K562 (cell line): ENCODE results near the gene RIPPLY3. TPM values are rescaled to one million over a fixed set of nuclear protein-coding genes. Genes with fewer than 3 reads are reported as not detected.

Source experiments
- ATAC-seq: fragments of 200-7000 bp; cut with Tn5 transposase; 3 replicates; pipeline ENCODE4 v1.9.1; 2020; ENCODE audit warnings: moderate library complexity
- BruUV-seq: library from RNA; stranded (reverse); fragments of 400-500 nt; replicated peaks from 2 replicates; lab custom pipeline; 2021; lab: Mats Ljungman, UMichigan
- CTCF ChIA-PET: fragments of 300-600 bp; formaldehyde crosslinking; extraction: SDS; loops from one replicate; lab custom pipeline; 2021; ENCODE audit warnings: low intra/inter-chr PET ratio; lab: Yijun Ruan, JAX
- POLR2A ChIA-PET: fragments of 300-600, 350-650 bp; sonication (Branson Sonifier 250); formaldehyde crosslinking; extraction: SDS; loops from one replicate; lab custom pipeline; 2021; ENCODE audit warnings: antibody characterized with exemption, inconsistent platforms; lab: Yijun Ruan, JAX
- DNase-seq, 4 experiments: peaks; one replicate each; pipeline versions ENCODE4 v3.0.0 to v3.0.0-alpha.2; 2011 to 2018; ENCODE audit warnings: low spot score in 3 of 4, mixed read lengths in 3 of 4; ENCODE audit errors: extremely low read depth in 1 of 4
- FAIRE-seq: peaks from 2 replicates; lab custom pipeline; 2011; peaks lifted over from hg19 to GRCh38; lab: Jason Lieb, UNC
- H2AFZ ChIP-seq: 2 replicates; pipeline ENCODE4 v1.6.0; 2011; ENCODE audit warnings: low read depth, low read length, control low read depth, inconsistent platforms
- H3K27ac ChIP-seq: fragments of 200-600 bp; 3 replicates; pipeline ENCODE4 v1.8.0; 2011; ENCODE audit warnings: low read depth, mild to moderate bottlenecking, control low read depth, inconsistent platforms, low read length, moderate library complexity, mixed read lengths; ENCODE audit errors: extremely low read depth
- H3K27me3 ChIP-seq, 2 experiments: fragments of 300-600 bp in 1 of 2; 2 replicates in 1 of 2; 3 replicates in 1 of 2; pipeline versions ENCODE4 v1.6.0 to v1.8.0; 2011; ENCODE audit warnings: inconsistent platforms in 2 of 2, low read length in 2 of 2, mild to moderate bottlenecking in 1 of 2, mixed read lengths in 1 of 2, moderate library complexity in 1 of 2; ENCODE audit not compliant: control insufficient read depth in 2 of 2, insufficient read depth in 2 of 2
- H3K36me3 ChIP-seq: fragments of 300-600 bp; 3 replicates; pipeline ENCODE4 v1.8.0; 2011; ENCODE audit warnings: mild to moderate bottlenecking, low read length, inconsistent platforms; ENCODE audit not compliant: control insufficient read depth, insufficient read depth
- H3K4me1 ChIP-seq, 2 experiments: fragments of 200-600 bp in 1 of 2; replicated peaks in 1 of 2; 2 replicates in 1 of 2; 3 replicates in 1 of 2; pipeline versions ENCODE4 v1.5.1 to v1.8.0; 2011; ENCODE audit warnings: inconsistent platforms in 2 of 2, low read length in 2 of 2, mild to moderate bottlenecking in 1 of 2, mixed read lengths in 1 of 2, moderate library complexity in 1 of 2; ENCODE audit not compliant: control insufficient read depth in 2 of 2, insufficient read depth in 2 of 2
- H3K4me2 ChIP-seq: 2 replicates; pipeline ENCODE4 v1.6.1; 2011; ENCODE audit warnings: low read length, control low read depth, inconsistent platforms, mixed read lengths; ENCODE audit not compliant: insufficient read depth
- H3K4me3 ChIP-seq: fragments of 200-600 bp; sonication (generic), shearing (Covaris generic); 2 replicates; pipeline ENCODE4 v1.5.1; 2016; ENCODE audit warnings: control low read depth, inconsistent platforms
- H3K79me2 ChIP-seq: fragments of 200-600 bp; 3 replicates; pipeline ENCODE4 v1.8.0; 2011; ENCODE audit warnings: low read length, inconsistent platforms; ENCODE audit not compliant: control insufficient read depth, insufficient read depth
- H3K9ac ChIP-seq, 2 experiments: 2 replicates each; pipeline versions ENCODE4 v1.6.0 to v1.6.1; 2011; ENCODE audit warnings: low read depth in 2 of 2, low read length in 2 of 2, control low read depth in 1 of 2, inconsistent platforms in 1 of 2, mild to moderate bottlenecking in 1 of 2, mixed read lengths in 1 of 2; ENCODE audit not compliant: insufficient read depth in 1 of 2
- H3K9me1 ChIP-seq: one replicate; pipeline ENCODE4 v1.6.0; 2011; ENCODE audit warnings: inconsistent platforms, mild to moderate bottlenecking, low read length, moderate library complexity; ENCODE audit not compliant: control insufficient read depth, insufficient read depth
- H3K9me3 ChIP-seq: replicated peaks from 2 replicates; pipeline ENCODE4 v1.5.1; 2011; ENCODE audit warnings: low read depth, low read length, inconsistent platforms; ENCODE audit not compliant: control insufficient read depth, insufficient read depth
- H4K20me1 ChIP-seq: replicated peaks from 2 replicates; pipeline ENCODE4 v1.6.1; 2011; ENCODE audit warnings: low read length, inconsistent platforms, mixed read lengths; ENCODE audit not compliant: control insufficient read depth, insufficient read depth
- RBM25 ChIP-seq: fragments of 200-400 bp; formaldehyde crosslinking; IDR thresholded peaks from 2 replicates; pipeline ENCODE4 v1.6.1; 2018; ENCODE audit warnings: low read length, low read depth, moderate library complexity; ENCODE audit not compliant: severe bottlenecking
- SOX6 ChIP-seq: fragments of 450-650 bp; IDR thresholded peaks from 2 replicates; pipeline ENCODE4 v1.6.1; 2014; ENCODE audit warnings: mild to moderate bottlenecking
- ZNF146 ChIP-seq: IDR thresholded peaks from one replicate; pipeline ENCODE4 v1.6.1; 2018; ENCODE audit warnings: missing compliant biosample characterization; ENCODE audit not compliant: unreplicated experiment
- WGBS: fragments of 100-300 bp; shearing (Covaris generic); methylation state at CpG from one replicate; pipeline ENCODE4 v1.1.6; 2016; ENCODE audit warnings: low coverage, mixed read lengths; ENCODE audit not compliant: insufficient coverage; ENCODE audit errors: missing lambda C conversion rate; 5-methylcytosine and 5-hydroxymethylcytosine counted together
- in situ Hi-C: fragments of 300-500 bp; cut with MboI; formaldehyde crosslinking; loops from 4 replicates; pipeline ENCODE4 v1.15.0; 2018; ENCODE audit warnings: inconsistent platforms, mixed read lengths
- intact Hi-C: fragments of 100-400 bp; cut with micrococcal nuclease; formaldehyde crosslinking; loops from 2 replicates; pipeline ENCODE4 v1.14.2; 2022
- polyA plus RNA-seq, 8 experiments: library from polyadenylated mRNA; depleted of rRNA in 4 of 8; stranded (reverse) in 5 of 8; unstranded in 3 of 8; fragments of >200 nt; fragmentation: Nextera tagmentation in 2 of 8; fragmentation: Illumina TruSeq in 1 of 8; extraction: Ambion mirVana in 2 of 8; extraction: Trizol in 1 of 8; gene quantifications; 2 replicates each; pipeline versions ENCODE4 v1.2.1 to v1.2.3, GENCODE V29; 2011 to 2014; ENCODE audit warnings: inconsistent platforms in 1 of 8, missing spikeins in 1 of 8
- total RNA-seq, 7 experiments: library from RNA; depleted of rRNA in 6 of 7; stranded (reverse); fragments of >200 nt in 6 of 7; fragmentation: Illumina TruSeq in 2 of 7; extraction: Trizol in 2 of 7; gene quantifications; 2 replicates each; pipeline versions ENCODE4 v1.2.1 to v1.2.3, GENCODE V29; 2011 to 2021; ENCODE audit warnings: low replicate concordance in 1 of 7

RIPPLY3 gene
- total and polyA plus RNA-seq, 9 of the 15 experiments (the other 6 are each of a cell fraction or from before 2014, with no cell fraction given), result not detected

DNA sequence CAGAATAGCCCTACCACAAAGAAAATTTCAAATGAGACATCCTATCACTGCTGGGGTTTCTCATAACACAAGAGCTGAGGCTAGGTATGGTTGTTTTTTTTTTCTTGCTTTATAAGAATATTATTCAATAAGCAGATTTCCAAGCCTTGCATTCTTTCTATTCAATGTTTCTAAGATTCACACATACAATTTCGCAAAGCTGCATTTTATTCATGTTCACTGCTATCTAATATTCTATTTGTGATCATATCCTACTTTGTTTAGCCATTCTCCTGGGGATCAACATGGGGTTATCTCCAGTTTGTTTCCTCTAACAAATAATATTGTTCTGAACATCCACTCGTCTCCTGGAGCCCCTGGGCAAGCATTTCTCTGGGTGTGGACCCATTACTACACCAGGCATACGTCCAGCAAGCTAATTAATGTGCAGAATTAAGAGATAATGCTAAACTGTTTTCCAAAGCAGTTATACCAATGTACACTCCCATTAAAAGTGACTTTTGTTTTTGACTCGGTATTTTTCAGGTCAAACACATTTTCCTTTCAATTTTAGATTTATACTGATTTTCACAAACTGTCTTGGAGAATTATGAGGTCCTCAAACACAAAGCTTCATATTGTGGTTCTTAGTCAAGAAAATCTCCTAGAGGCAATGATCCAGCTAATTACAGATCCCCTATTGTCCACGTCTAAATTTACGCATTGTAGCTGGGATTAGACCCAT is 24.4 kb upstream of the RIPPLY3 start:
- H2AFZ ChIP-seq, result no peak overlapping the region
- no peak for TF ChIP-seq SOX6
- TF ChIP-seq ZNF146 (CRISPR knock-in tag), result peak; percentile 52
- TF ChIP-seq RBM25, result peak; percentile 28
- TF ChIP-seq, all 486 proteins: peak for 2
- ATAC-seq, result no peak
- H3K9me1 ChIP-seq, result no peaks in the 10 kb centered on the region
- no peaks in the 10 kb centered on the region for H3K79me2 ChIP-seq
- no peaks in the 10 kb centered on the region for H3K27me3 ChIP-seq
- H3K4me2 ChIP-seq, result no peak overlapping the region
- ChIA-PET CTCF (interaction anchor here (0.5 to 0.7 kb wide), 2 partner anchors 16 to 65 kb away, joined by 3 read pairs; no protein-coding TSS in a partner anchor), POLR2A (interaction anchor here (0.6 to 1.0 kb wide), 3 partner anchors 9 to 716 kb away, joined by 3 to 4 read pairs (median 3); partner anchors contain the start of gene HLCS)
- no TSS peak for BruUV-seq
- WGBS, result 38% methylated on average over 6 of the region's 6 CpGs
- in situ Hi-C loops (no loop called here), intact Hi-C loops (no loop called here)
- no peak overlapping the region for H3K27ac ChIP-seq
- no peaks in the 10 kb centered on the region for H3K9me3 ChIP-seq
- no peak for DNase-seq
- peaks cover 2 to 6% of the 10 kb centered on the region in 2 experiments; a peak in 3 of 5 replicates for H3K4me1 ChIP-seq
- H3K36me3 ChIP-seq, result no peaks in the 10 kb centered on the region
- no peak overlapping the region for H3K4me3 ChIP-seq
- no peaks in the 10 kb centered on the region for H4K20me1 ChIP-seq
- no peak for FAIRE-seq
- no peak overlapping the region for H3K9ac ChIP-seq
